Prostate gland (tissue), 2 donors: Measurements from ENCODE around the gene HRG. TPM values are rescaled to one million over a fixed set of nuclear protein-coding genes. Genes with fewer than 3 reads are reported as not detected.
"Not testable (repeated sequence)": the region's sequence is repeated elsewhere in the genome, so short reads cannot be mapped to it uniquely, and the experiment has no call there.

ENCODE experiments used
- DNase-seq: peaks from one replicate; pipeline ENCODE4 v3.0.0-alpha.2; 2019; ENCODE audit warnings: low spot score
- H3K27ac ChIP-seq, 2 donors: fragments of 200-600 bp; sonication (generic); 2 replicates each; pipeline ENCODE4 v1.5.1; 2017 to 2019
- H3K27me3 ChIP-seq: fragments of 200-600 bp; sonication (generic); replicated peaks from 2 replicates; pipeline ENCODE4 v1.5.1; 2019; ENCODE audit not compliant: insufficient read depth
- H3K36me3 ChIP-seq, 2 donors: fragments of 200-600 bp; sonication (generic); 1 replicate in 1 of 2; 2 replicates in 1 of 2; pipeline versions ENCODE4 v1.5.1 to v1.8.1; 2017 to 2019
- H3K4me1 ChIP-seq: fragments of 200-600 bp; sonication (generic); replicated peaks from 2 replicates; pipeline ENCODE4 v1.5.1; 2019
- H3K4me3 ChIP-seq, 2 donors: fragments of 200-600 bp; sonication (generic); 2 replicates each; pipeline ENCODE4 v1.5.1; 2017 to 2019
- H3K9me3 ChIP-seq: fragments of 200-600 bp; sonication (generic); 2 replicates; pipeline ENCODE4 v1.5.1; 2017
- CTCF ChIP-seq, 4 experiments: fragments of 200-600 bp in 2 of 4; fragments of 450-650 bp in 2 of 4; sonication (generic) in 2 of 4; IDR thresholded peaks; 1 replicate in 3 of 4; 2 replicates in 1 of 4; pipeline ENCODE4 v1.5.1; 2016 to 2019; ENCODE audit warnings: antibody characterized with exemption in 4 of 4, mild to moderate bottlenecking in 2 of 4, moderate library complexity in 2 of 4
- POLR2A ChIP-seq: fragments of 450-650 bp; IDR thresholded peaks from one replicate; pipeline ENCODE4 v1.6.1; 2016; ENCODE audit warnings: antibody characterized with exemption, mild to moderate bottlenecking
- POLR2AphosphoS5 ChIP-seq: sonication (generic); formaldehyde crosslinking; IDR thresholded peaks from one replicate; pipeline ENCODE4 v1.6.1; 2017; ENCODE audit warnings: antibody characterized with exemption
- WGBS: methylation state at CpG from one replicate; pipeline ENCODE4 v1.1.5; 2018; 5-methylcytosine and 5-hydroxymethylcytosine counted together
- intact Hi-C: fragments of 100-400 bp; cut with DNase I; formaldehyde crosslinking; loops from one replicate; pipeline ENCODE4 v1.14.2; 2022
- total RNA-seq, 2 donors: library from RNA; depleted of rRNA; stranded (reverse); fragments of >200 nt; gene quantifications; one replicate each; pipeline ENCODE4 v1.1.0, GENCODE V29; 2016

The HRG gene
- total RNA-seq, 2 donors from 2014 or later: not detected

GRCh38 chr3:186705882-186706780, 40.3 kb downstream of the HRG start:
- no peak overlapping the region for H3K27ac ChIP-seq
- no peaks in the 10 kb centered on the region for H3K4me1 ChIP-seq
- no peak overlapping the region for H3K4me3 ChIP-seq
- intact Hi-C loops: no loop called here
- H3K9me3 ChIP-seq: no peaks in the 10 kb centered on the region
- no peaks in the 10 kb centered on the region for H3K36me3 ChIP-seq
- WGBS: 76% methylated on average over 6 of the region's 6 CpGs
- no peaks in the 10 kb centered on the region for H3K27me3 ChIP-seq
- TF ChIP-seq POLR2AphosphoS5: no peak
- TF ChIP-seq POLR2A: no peak
- TF ChIP-seq CTCF (IDR thresholded peaks at IDR 0.05): no peak
- no peak for DNase-seq

- Histone ChIP-seq H3K27me3 (no peaks in the 10 kb centered on the region), H3K4me3 (no peak overlapping the region)
- 70% methylated on average over 6 of the region's 6 CpGs for WGBS
These were observed 43.3 kb downstream of the HRG start for GRCh38 chr3:186708983-186709679.

GRCh38 chr3:186710694-186711093, 44.9 kb downstream of the HRG start:
- WGBS: 84% methylated on average over 4 of the region's 4 CpGs
- intact Hi-C loops, H3K4me1 ChIP-seq, H3K9me3 ChIP-seq, H3K36me3 ChIP-seq, H3K27me3 ChIP-seq, H3K4me3 ChIP-seq, DNase-seq, H3K27ac ChIP-seq: not testable (repeated sequence)

More at GRCh38 chr3:186708983-186709679, 43.3 kb downstream of the HRG start:
- H3K9me3 ChIP-seq: no peaks in the 10 kb centered on the region
- H3K4me1 ChIP-seq: no peaks in the 10 kb centered on the region
- H3K27ac ChIP-seq: no peak overlapping the region
- intact Hi-C loops: no loop called here
- no peak for DNase-seq
- TF ChIP-seq POLR2A (no peak), POLR2AphosphoS5 (no peak), CTCF (IDR thresholded peaks at IDR 0.05) (no peak)
- no peaks in the 10 kb centered on the region for H3K36me3 ChIP-seq

GRCh38 chr3:186713499-186713898, 47.7 kb downstream of the HRG start:
- Histone ChIP-seq H3K9me3 (no peaks in the 10 kb centered on the region), H3K36me3 (no peaks in the 10 kb centered on the region), H3K27me3 (no peaks in the 10 kb centered on the region), H3K27ac (no peak overlapping the region), H3K4me3 (no peak overlapping the region), H3K4me1 (no peaks in the 10 kb centered on the region)
- DNase-seq: no peak
- TF ChIP-seq POLR2A (no peak), CTCF (IDR thresholded peaks at IDR 0.05) (no peak), POLR2AphosphoS5 (no peak)
- WGBS: 82% methylated on average over 4 of the region's 4 CpGs
- intact Hi-C loops: no loop called here

GRCh38 chr3:186717039-186717457, 51.2 kb downstream of the HRG start, which contains the start of gene KNG1:
KNG1 (plus strand) TSS chr3:186717359; CDS start chr3:186717543, 184 bp downstream.
- Histone ChIP-seq H3K27ac (no peak within 1 kb of the TSS), H3K4me3 (no peak within 1 kb of the TSS), H3K36me3 (no peaks in the 10 kb centered on the region), H3K27me3 (no peaks in the 10 kb centered on the region), H3K4me1 (no peaks in the 10 kb centered on the region), H3K9me3 (no peaks in the 10 kb centered on the region)
- TF ChIP-seq POLR2AphosphoS5 (no peak), CTCF (IDR thresholded peaks at IDR 0.05) (no peak)
- intact Hi-C loops: no loop called here
- no peak for DNase-seq
- 46% methylated on average over 3 of the region's 3 CpGs for WGBS
